T-cell (primary cell): ENCODE measurements around the gene SH3GL3. TPM values are rescaled to one million over a fixed set of nuclear protein-coding genes. Genes with fewer than 3 reads are reported as not detected.

ENCODE experiments used
- ATAC-seq, 4 experiments: fragments of 200-7000 bp in 3 of 4; fragments of 150-1000 bp in 1 of 4; cut with Tn5 transposase; replicated peaks in 1 of 4; 1 replicate in 3 of 4; 2 replicates in 1 of 4; pipeline ENCODE4 v1.10.0; 2021; ENCODE audit warnings: moderate library complexity in 3 of 4, mild to moderate bottlenecking in 2 of 4, moderate number of reproducible peaks in 1 of 4
- CTCF ChIA-PET, 2 donors: fragments of 300-600 bp; sonication (Branson Sonifier 250); formaldehyde crosslinking; loops; one replicate each; lab custom pipeline; 2022; ENCODE audit warnings: antibody characterized with exemption in 2 of 2; lab: Charles Lee
- POLR2A ChIA-PET, 2 donors: fragments of 300-600 bp; sonication (Branson Sonifier 250); formaldehyde crosslinking; loops; one replicate each; lab custom pipeline; 2022; ENCODE audit warnings: antibody characterized with exemption in 2 of 2; lab: Charles Lee
- DNase-seq, 35 experiments: peaks; one replicate each; pipeline versions ENCODE4 v3.0.0 to v3.0.0-alpha.2; 2013 to 2023
- H3K27ac ChIP-seq: one replicate; pipeline ENCODE4 v1.5.1; 2013; ENCODE audit warnings: low read length
- H3K27me3 ChIP-seq, 2 experiments: replicated peaks in 1 of 2; 1 replicate in 1 of 2; 2 replicates in 1 of 2; pipeline versions ENCODE4 v1.6.1 to v1.7.0; 2013; ENCODE audit warnings: low read length in 1 of 2, mixed read lengths in 1 of 2; ENCODE audit not compliant: control insufficient read depth in 2 of 2, insufficient read depth in 2 of 2; ENCODE audit errors: extremely low read depth in 1 of 2
- H3K36me3 ChIP-seq, 2 donors: 1 replicate in 1 of 2; 2 replicates in 1 of 2; pipeline versions ENCODE4 v1.6.1 to v1.7.0; 2013; ENCODE audit warnings: low read length in 1 of 2; ENCODE audit not compliant: control insufficient read depth in 2 of 2, insufficient read depth in 1 of 2; ENCODE audit errors: extremely low read depth in 1 of 2
- H3K4me1 ChIP-seq, 2 experiments: 1 replicate in 1 of 2; 2 replicates in 1 of 2; pipeline versions ENCODE4 v1.6.1 to v1.7.0; 2013; ENCODE audit warnings: low read length in 2 of 2, mixed read lengths in 1 of 2; ENCODE audit not compliant: insufficient read depth in 2 of 2, control insufficient read depth in 1 of 2; ENCODE audit errors: extremely low read depth in 1 of 2
- H3K4me3 ChIP-seq, 2 donors: 1 replicate in 1 of 2; 2 replicates in 1 of 2; pipeline versions ENCODE4 v1.5.1 to v1.7.0; 2013; ENCODE audit warnings: mild to moderate bottlenecking in 2 of 2, low read length in 1 of 2, moderate library complexity in 1 of 2; ENCODE audit not compliant: control insufficient read depth in 1 of 2; ENCODE audit errors: extremely low read depth in 1 of 2
- H3K9me3 ChIP-seq: 2 replicates; pipeline ENCODE4 v1.7.0; 2013
- H3K27ac Mint-ChIP-seq, 2 donors: one replicate each; pipeline ENCODE4 v1.8.0; 2020 to 2021; ENCODE audit warnings: mild to moderate bottlenecking in 2 of 2, mixed read lengths in 2 of 2
- H3K27me3 Mint-ChIP-seq, 2 donors: one replicate each; pipeline ENCODE4 v1.8.0; 2021 to 2022; ENCODE audit warnings: mixed read lengths in 2 of 2
- H3K36me3 Mint-ChIP-seq: one replicate; pipeline ENCODE4 v1.8.0; 2021; ENCODE audit warnings: mixed read lengths
- H3K4me1 Mint-ChIP-seq, 3 donors: one replicate each; pipeline ENCODE4 v1.8.0; 2020 to 2022; ENCODE audit warnings: mixed read lengths in 3 of 3, mild to moderate bottlenecking in 1 of 3
- H3K4me3 Mint-ChIP-seq, 3 donors: one replicate each; pipeline ENCODE4 v1.8.0; 2020 to 2022; ENCODE audit warnings: mild to moderate bottlenecking in 3 of 3, mixed read lengths in 3 of 3, moderate library complexity in 3 of 3
- H3K9me3 Mint-ChIP-seq, 3 donors: one replicate each; pipeline ENCODE4 v1.8.0; 2020 to 2022; ENCODE audit warnings: mixed read lengths in 3 of 3
- WGBS: methylation state at CpG from one replicate; pipeline ENCODE4 v1.1.5; 2013; ENCODE audit warnings: missing lambda C conversion rate; ENCODE audit not compliant: insufficient coverage; 5-methylcytosine and 5-hydroxymethylcytosine counted together
- total RNA-seq, 35 experiments: library from RNA in 6 of 35; stranded (reverse) in 6 of 35; fragments of 120-200 nt in 1 of 35; gene quantifications; one replicate each; pipeline versions ENCODE4 v1.2.1 to v1.2.4 and lab custom pipeline; 2013 to 2026

Gene SH3GL3
- total RNA-seq, 5 donors from 2014 or later (not counting 1 experiment from before 2014, with no cell fraction given): not detected

- no peak overlapping the region for H3K27ac ChIP-seq
- Mint-ChIP-seq H3K4me3 (no peak overlapping the region), H3K27ac (no peak overlapping the region), H3K36me3 (no peaks in the 10 kb centered on the region), H3K4me1 (peaks cover 6 to 19% (median 11%) of the 10 kb centered on the region in 3 donors), H3K27me3 (peaks cover 29 to 37% of the 10 kb centered on the region in 2 donors), H3K9me3 (no peaks in the 10 kb centered on the region)
- WGBS: 83% methylated on average over 1 of the region's 3 CpGs
- ChIA-PET POLR2A (no interaction called here), CTCF (interaction anchor here in 1 of 2 donors (0.5 kb wide), 1 partner anchor 68 kb away, joined by 3 read pairs; no protein-coding TSS in a partner anchor)
- H3K36me3 ChIP-seq: no peaks in the 10 kb centered on the region
- no peak overlapping the region for H3K4me3 ChIP-seq
- no peak for DNase-seq
- H3K4me1 ChIP-seq: peaks cover 6 to 12% of the 10 kb centered on the region in 2 experiments
- ATAC-seq: no peak
- peaks cover 8 to 32% of the 10 kb centered on the region in 2 experiments for H3K27me3 ChIP-seq
- H3K9me3 ChIP-seq: no peaks in the 10 kb centered on the region
Measured at GRCh38 chr15:83449937-83450506, 2.9 kb downstream of the SH3GL3 start.

- no peak for DNase-seq
- ChIA-PET POLR2A (no interaction called here), CTCF (no interaction called here)
- H3K27me3 ChIP-seq: no peaks in the 10 kb centered on the region
- peaks cover 0 to 8% of the 10 kb centered on the region in 2 donors for H3K27me3 Mint-ChIP-seq
- no peak overlapping the region for H3K4me3 ChIP-seq
- no peaks in the 10 kb centered on the region for H3K36me3 Mint-ChIP-seq
- no peaks in the 10 kb centered on the region for H3K36me3 ChIP-seq
- H3K27ac Mint-ChIP-seq: no peak overlapping the region
- no CpG with 5 or more reads among the region's 1 CpG for WGBS
- no peak overlapping the region for H3K27ac ChIP-seq
- H3K9me3 Mint-ChIP-seq: no peaks in the 10 kb centered on the region
- no peak overlapping the region for H3K4me3 Mint-ChIP-seq
- H3K9me3 ChIP-seq: no peaks in the 10 kb centered on the region
- no peaks in the 10 kb centered on the region for H3K4me1 ChIP-seq
- H3K4me1 Mint-ChIP-seq: no peaks in the 10 kb centered on the region
- ATAC-seq: no peak
Measured at GRCh38 chr15:83457149-83457548, 10.0 kb downstream of the SH3GL3 start.

- H3K4me3 Mint-ChIP-seq: no peak overlapping the region
- no peaks in the 10 kb centered on the region for H3K27me3 ChIP-seq
- H3K9me3 ChIP-seq: no peaks in the 10 kb centered on the region
- H3K27me3 Mint-ChIP-seq: peaks cover 0 to 8% of the 10 kb centered on the region in 2 donors
- no peaks in the 10 kb centered on the region for H3K4me1 Mint-ChIP-seq
- ATAC-seq: no peak
- H3K36me3 Mint-ChIP-seq: no peaks in the 10 kb centered on the region
- no peak overlapping the region for H3K4me3 ChIP-seq
- H3K27ac Mint-ChIP-seq: no peak overlapping the region
- H3K4me1 ChIP-seq: no peaks in the 10 kb centered on the region
- DNase-seq: no peak
- no peak overlapping the region for H3K27ac ChIP-seq
- ChIA-PET CTCF (no interaction called here), POLR2A (no interaction called here)
- H3K36me3 ChIP-seq: no peaks in the 10 kb centered on the region
- H3K9me3 Mint-ChIP-seq: no peaks in the 10 kb centered on the region
- WGBS: 62% methylated on average over 3 of the region's 3 CpGs
Measured at GRCh38 chr15:83458381-83458780, 11.2 kb downstream of the SH3GL3 start.

- no peaks in the 10 kb centered on the region for H3K9me3 Mint-ChIP-seq
- H3K4me1 Mint-ChIP-seq: no peaks in the 10 kb centered on the region
- ATAC-seq: no peak
Measured at GRCh38 chr15:83462026-83462425, 14.9 kb downstream of the SH3GL3 start.

GRCh38 chr15:83462953-83463433, 15.9 kb downstream of the SH3GL3 start:
- Mint-ChIP-seq H3K27ac (no peak overlapping the region), H3K4me3 (no peak overlapping the region), H3K4me1 (no peaks in the 10 kb centered on the region), H3K9me3 (no peaks in the 10 kb centered on the region), H3K36me3 (no peaks in the 10 kb centered on the region), H3K27me3 (peaks cover 2 to 6% of the 10 kb centered on the region in 2 donors)
- no peaks in the 10 kb centered on the region for H3K36me3 ChIP-seq
- ChIA-PET POLR2A (no interaction called here), CTCF (no interaction called here)
- no peak overlapping the region for H3K27ac ChIP-seq
- no peak for DNase-seq
- no peak for ATAC-seq
- WGBS: 17% methylated on average over 1 of the region's 4 CpGs
- H3K27me3 ChIP-seq: no peaks in the 10 kb centered on the region
- H3K4me1 ChIP-seq: no peaks in the 10 kb centered on the region
- H3K4me3 ChIP-seq: no peak overlapping the region
- H3K9me3 ChIP-seq: no peaks in the 10 kb centered on the region

More at GRCh38 chr15:83462026-83462425, 14.9 kb downstream of the SH3GL3 start:
- H3K36me3 ChIP-seq: no peaks in the 10 kb centered on the region
- H3K4me1 ChIP-seq: no peaks in the 10 kb centered on the region
- no peaks in the 10 kb centered on the region for H3K9me3 ChIP-seq
- CTCF ChIA-PET: no interaction called here
- POLR2A ChIA-PET: no interaction called here
- 75% methylated on average over 2 of the region's 3 CpGs for WGBS
- no peak for DNase-seq
- H3K27me3 ChIP-seq: no peaks in the 10 kb centered on the region
- H3K4me3 ChIP-seq: no peak overlapping the region
- H3K27me3 Mint-ChIP-seq: peaks cover 2 to 8% of the 10 kb centered on the region in 2 donors
- no peak overlapping the region for H3K27ac Mint-ChIP-seq
- no peak overlapping the region for H3K4me3 Mint-ChIP-seq
- H3K27ac ChIP-seq: no peak overlapping the region
- H3K36me3 Mint-ChIP-seq: no peaks in the 10 kb centered on the region

- Histone ChIP-seq H3K9me3 (no peaks in the 10 kb centered on the region), H3K4me1 (no peaks in the 10 kb centered on the region), H3K27me3 (peaks cover 0 to 6% of the 10 kb centered on the region in 2 experiments), H3K36me3 (no peaks in the 10 kb centered on the region), H3K27ac (no peak overlapping the region), H3K4me3 (no peak overlapping the region)
- Mint-ChIP-seq H3K4me1 (no peaks in the 10 kb centered on the region), H3K27ac (no peak overlapping the region), H3K36me3 (no peaks in the 10 kb centered on the region), H3K4me3 (no peak overlapping the region), H3K9me3 (no peaks in the 10 kb centered on the region), H3K27me3 (peaks cover 9 to 10% of the 10 kb centered on the region in 2 donors)
- ChIA-PET CTCF (no interaction called here), POLR2A (no interaction called here)
- no peak for DNase-seq
- no peak for ATAC-seq
Measured at GRCh38 chr15:83470887-83471286, 23.7 kb downstream of the SH3GL3 start.
